ENCODE data around the gene EPS15.

EPS15 gene

GRCh38 chr1:51346086-51346942, 172.8 kb downstream of the EPS15 start:
- no peak overlapping the region for H3K27ac Mint-ChIP-seq
- H3K9me3 Mint-ChIP-seq, result no peaks in the 10 kb centered on the region
- H3K27me3 Mint-ChIP-seq, result peaks cover 48% of the 10 kb centered on the region
- peaks cover 3% of the 10 kb centered on the region for H3K4me1 Mint-ChIP-seq (ENCODE audit: low read depth)
- H3K4me3 Mint-ChIP-seq, result no peak overlapping the region
- H3K36me3 Mint-ChIP-seq (ENCODE audit: low read depth), result no peaks in the 10 kb centered on the region

GRCh38 chr1:51345300-51345687, 173.8 kb downstream of the EPS15 start:
- no peaks in the 10 kb centered on the region for H3K36me3 Mint-ChIP-seq (ENCODE audit: low read depth)
- H3K27ac Mint-ChIP-seq, result no peak overlapping the region
- H3K4me3 Mint-ChIP-seq, result no peak overlapping the region
- no peaks in the 10 kb centered on the region for H3K9me3 Mint-ChIP-seq
- H3K4me1 Mint-ChIP-seq (ENCODE audit: low read depth), result peaks cover 3% of the 10 kb centered on the region
- peaks cover 51% of the 10 kb centered on the region for H3K27me3 Mint-ChIP-seq

GRCh38 chr1:51344602-51345299, 174.3 kb downstream of the EPS15 start:
- Mint-ChIP-seq H3K4me3 (no peak overlapping the region), H3K27ac (no peak overlapping the region), H3K36me3 (ENCODE audit: low read depth) (no peaks in the 10 kb centered on the region), H3K4me1 (ENCODE audit: low read depth) (peaks cover 3% of the 10 kb centered on the region), H3K27me3 (peaks cover 51% of the 10 kb centered on the region), H3K9me3 (no peaks in the 10 kb centered on the region)

- Mint-ChIP-seq H3K4me3 (peak overlapping the region; percentile 9), H3K27me3 (peaks cover 51% of the 10 kb centered on the region), H3K9me3 (no peaks in the 10 kb centered on the region), H3K36me3 (ENCODE audit: low read depth) (no peaks in the 10 kb centered on the region), H3K27ac (no peak overlapping the region), H3K4me1 (ENCODE audit: low read depth) (peaks cover 3% of the 10 kb centered on the region)
Measured at GRCh38 chr1:51344276-51344601, 174.8 kb downstream of the EPS15 start.

- Mint-ChIP-seq H3K27ac (no peak overlapping the region), H3K36me3 (ENCODE audit: low read depth) (no peaks in the 10 kb centered on the region), H3K4me1 (ENCODE audit: low read depth) (peaks cover 3% of the 10 kb centered on the region), H3K4me3 (no peak overlapping the region), H3K9me3 (no peaks in the 10 kb centered on the region), H3K27me3 (peaks cover 51% of the 10 kb centered on the region)
Measured at GRCh38 chr1:51343624-51344023, 175.4 kb downstream of the EPS15 start.

GRCh38 chr1:51342591-51343206, 176.4 kb downstream of the EPS15 start:
- Mint-ChIP-seq H3K27ac (no peak overlapping the region), H3K27me3 (peaks cover 54% of the 10 kb centered on the region), H3K4me1 (ENCODE audit: low read depth) (peaks cover 3% of the 10 kb centered on the region), H3K36me3 (ENCODE audit: low read depth) (no peaks in the 10 kb centered on the region), H3K4me3 (no peak overlapping the region), H3K9me3 (no peaks in the 10 kb centered on the region)

- Mint-ChIP-seq H3K27me3 (peaks cover 51% of the 10 kb centered on the region), H3K4me3 (no peak overlapping the region), H3K4me1 (ENCODE audit: low read depth) (peaks cover 3% of the 10 kb centered on the region), H3K9me3 (no peaks in the 10 kb centered on the region), H3K36me3 (ENCODE audit: low read depth) (no peaks in the 10 kb centered on the region), H3K27ac (no peak overlapping the region)
Measured at GRCh38 chr1:51341876-51342496, 177.1 kb downstream of the EPS15 start.

- Mint-ChIP-seq H3K27ac (no peak overlapping the region), H3K27me3 (peaks cover 36% of the 10 kb centered on the region), H3K4me3 (no peak overlapping the region), H3K9me3 (no peaks in the 10 kb centered on the region), H3K4me1 (ENCODE audit: low read depth) (peaks cover 3% of the 10 kb centered on the region), H3K36me3 (ENCODE audit: low read depth) (no peaks in the 10 kb centered on the region)
Measured at GRCh38 chr1:51340380-51340779, 178.7 kb downstream of the EPS15 start.

- Mint-ChIP-seq H3K27me3 (peaks cover 15% of the 10 kb centered on the region), H3K27ac (no peak overlapping the region), H3K4me1 (ENCODE audit: low read depth) (peaks cover 2% of the 10 kb centered on the region), H3K4me3 (no peak overlapping the region), H3K36me3 (ENCODE audit: low read depth) (no peaks in the 10 kb centered on the region), H3K9me3 (no peaks in the 10 kb centered on the region)
Measured at GRCh38 chr1:51336711-51337110, 182.4 kb downstream of the EPS15 start.

- Mint-ChIP-seq H3K4me3 (no peak overlapping the region), H3K27ac (no peak overlapping the region), H3K36me3 (ENCODE audit: low read depth) (no peaks in the 10 kb centered on the region), H3K4me1 (ENCODE audit: low read depth) (peaks cover 9% of the 10 kb centered on the region), H3K27me3 (peaks cover 17% of the 10 kb centered on the region), H3K9me3 (no peaks in the 10 kb centered on the region)
Measured at GRCh38 chr1:51336004-51336403, 183.1 kb downstream of the EPS15 start.

- Mint-ChIP-seq H3K9me3 (no peaks in the 10 kb centered on the region), H3K27me3 (peaks cover 34% of the 10 kb centered on the region), H3K4me3 (peak overlapping the region; percentile 67), H3K27ac (peak overlapping the region; percentile 76), H3K4me1 (ENCODE audit: low read depth) (peaks cover 22% of the 10 kb centered on the region), H3K36me3 (ENCODE audit: low read depth) (no peaks in the 10 kb centered on the region)
Measured at GRCh38 chr1:51331206-51332100, 187.6 kb downstream of the EPS15 start.

- Mint-ChIP-seq H3K27me3 (peaks cover 37% of the 10 kb centered on the region), H3K4me3 (peak within 1 kb of the TSS; percentile 67), H3K27ac (peak within 1 kb of the TSS; percentile 76), H3K36me3 (ENCODE audit: low read depth) (no peaks in the 10 kb centered on the region), H3K4me1 (ENCODE audit: low read depth) (peaks cover 22% of the 10 kb centered on the region), H3K9me3 (no peaks in the 10 kb centered on the region)
Measured at GRCh38 chr1:51330331-51331201, 188.5 kb downstream of the EPS15 start, which contains the start of gene TTC39A. Gene TTC39A (minus strand): TSS chr1:51330562. CDS start chr1:51330477, 85 bp downstream.

Data from stimulated activated naive CD8-positive, alpha-beta T cell treated with anti-CD3 and anti-CD28 coated beads, Interleukin-15, Interleukin-2, amounts not matched to agents 100 ng/mL and 50 ng/mL, for 24 hours (primary cell).